ENCODE results near the gene EPHB2. TPM values are rescaled to one million over a fixed set of nuclear protein-coding genes. Genes with fewer than 3 reads are reported as not detected.

Gene EPHB2
- polyA plus RNA-seq, 1 donor from 2014 or later: 22.8 TPM

DNA sequence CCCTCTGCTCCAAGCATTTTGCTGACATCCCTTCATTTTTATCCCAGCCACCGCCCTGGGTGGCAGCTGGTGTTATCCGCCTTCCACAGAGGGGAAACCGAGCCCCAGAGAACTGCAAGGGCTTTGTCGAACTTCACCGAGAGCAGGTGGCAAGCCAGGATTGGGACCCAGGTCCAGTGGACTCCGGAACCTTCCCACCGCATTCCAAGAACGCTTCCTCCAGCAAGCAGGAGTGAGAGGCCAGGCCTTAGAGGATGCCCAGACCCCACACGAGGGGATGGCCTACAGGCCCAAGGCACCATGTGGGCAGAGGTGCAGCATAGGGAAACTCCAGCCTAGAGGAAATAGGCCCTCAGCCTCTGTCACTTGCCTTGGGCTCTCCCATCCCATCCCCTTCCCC is 90.7 kb downstream of the EPHB2 start:
- TF ChIP-seq TAF1 (IDR thresholded peaks at IDR 0.05; ENCODE audit: low read depth): no peak
- TF ChIP-seq POLR2AphosphoS5 (IDR thresholded peaks at IDR 0.05): no peak
- TF ChIP-seq SMC3 (conservative IDR thresholded peaks at IDR 0.05; ENCODE audit: poor library complexity): no peak
- no peak for TF ChIP-seq EZH2 (IDR thresholded peaks at IDR 0.05; ENCODE audit: borderline replicate concordance, insufficient read depth, low read length, poor library complexity, severe bottlenecking)
- TF ChIP-seq RAD21 (conservative IDR thresholded peaks at IDR 0.05): no peak
- TF ChIP-seq, protein P1, sequence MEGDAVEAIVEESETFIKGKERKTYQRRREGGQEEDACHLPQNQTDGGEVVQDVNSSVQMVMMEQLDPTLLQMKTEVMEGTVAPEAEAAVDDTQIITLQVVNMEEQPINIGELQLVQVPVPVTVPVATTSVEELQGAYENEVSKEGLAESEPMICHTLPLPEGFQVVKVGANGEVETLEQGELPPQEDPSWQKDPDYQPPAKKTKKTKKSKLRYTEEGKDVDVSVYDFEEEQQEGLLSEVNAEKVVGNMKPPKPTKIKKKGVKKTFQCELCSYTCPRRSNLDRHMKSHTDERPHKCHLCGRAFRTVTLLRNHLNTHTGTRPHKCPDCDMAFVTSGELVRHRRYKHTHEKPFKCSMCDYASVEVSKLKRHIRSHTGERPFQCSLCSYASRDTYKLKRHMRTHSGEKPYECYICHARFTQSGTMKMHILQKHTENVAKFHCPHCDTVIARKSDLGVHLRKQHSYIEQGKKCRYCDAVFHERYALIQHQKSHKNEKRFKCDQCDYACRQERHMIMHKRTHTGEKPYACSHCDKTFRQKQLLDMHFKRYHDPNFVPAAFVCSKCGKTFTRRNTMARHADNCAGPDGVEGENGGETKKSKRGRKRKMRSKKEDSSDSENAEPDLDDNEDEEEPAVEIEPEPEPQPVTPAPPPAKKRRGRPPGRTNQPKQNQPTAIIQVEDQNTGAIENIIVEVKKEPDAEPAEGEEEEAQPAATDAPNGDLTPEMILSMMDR (IDR thresholded peaks at IDR 0.05; ENCODE audit: poor library complexity, severe bottlenecking): no peak
- TF ChIP-seq, protein P2, sequence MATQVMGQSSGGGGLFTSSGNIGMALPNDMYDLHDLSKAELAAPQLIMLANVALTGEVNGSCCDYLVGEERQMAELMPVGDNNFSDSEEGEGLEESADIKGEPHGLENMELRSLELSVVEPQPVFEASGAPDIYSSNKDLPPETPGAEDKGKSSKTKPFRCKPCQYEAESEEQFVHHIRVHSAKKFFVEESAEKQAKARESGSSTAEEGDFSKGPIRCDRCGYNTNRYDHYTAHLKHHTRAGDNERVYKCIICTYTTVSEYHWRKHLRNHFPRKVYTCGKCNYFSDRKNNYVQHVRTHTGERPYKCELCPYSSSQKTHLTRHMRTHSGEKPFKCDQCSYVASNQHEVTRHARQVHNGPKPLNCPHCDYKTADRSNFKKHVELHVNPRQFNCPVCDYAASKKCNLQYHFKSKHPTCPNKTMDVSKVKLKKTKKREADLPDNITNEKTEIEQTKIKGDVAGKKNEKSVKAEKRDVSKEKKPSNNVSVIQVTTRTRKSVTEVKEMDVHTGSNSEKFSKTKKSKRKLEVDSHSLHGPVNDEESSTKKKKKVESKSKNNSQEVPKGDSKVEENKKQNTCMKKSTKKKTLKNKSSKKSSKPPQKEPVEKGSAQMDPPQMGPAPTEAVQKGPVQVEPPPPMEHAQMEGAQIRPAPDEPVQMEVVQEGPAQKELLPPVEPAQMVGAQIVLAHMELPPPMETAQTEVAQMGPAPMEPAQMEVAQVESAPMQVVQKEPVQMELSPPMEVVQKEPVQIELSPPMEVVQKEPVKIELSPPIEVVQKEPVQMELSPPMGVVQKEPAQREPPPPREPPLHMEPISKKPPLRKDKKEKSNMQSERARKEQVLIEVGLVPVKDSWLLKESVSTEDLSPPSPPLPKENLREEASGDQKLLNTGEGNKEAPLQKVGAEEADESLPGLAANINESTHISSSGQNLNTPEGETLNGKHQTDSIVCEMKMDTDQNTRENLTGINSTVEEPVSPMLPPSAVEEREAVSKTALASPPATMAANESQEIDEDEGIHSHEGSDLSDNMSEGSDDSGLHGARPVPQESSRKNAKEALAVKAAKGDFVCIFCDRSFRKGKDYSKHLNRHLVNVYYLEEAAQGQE (IDR thresholded peaks at IDR 0.05; ENCODE audit: borderline replicate concordance): no peak
- no peak for TF ChIP-seq MXI1 (conservative IDR thresholded peaks at IDR 0.05; ENCODE audit: poor library complexity, severe bottlenecking)
- no peak for TF ChIP-seq EP300 (conservative IDR thresholded peaks at IDR 0.05; ENCODE audit: poor library complexity, severe bottlenecking)
- H3K9me3 ChIP-seq (ENCODE audit: low read length): no peaks in the 10 kb centered on the region
- H3K27me3 ChIP-seq (ENCODE audit: insufficient read depth, low read depth, low read length): no peaks in the 10 kb centered on the region
- H2AFZ ChIP-seq (ENCODE audit: low read depth, low read length): no peak overlapping the region
- H3K4me3 ChIP-seq (ENCODE audit: low read length): peak overlapping the region; percentile 33
- peak overlapping the region; percentile 57 for H3K9ac ChIP-seq (ENCODE audit: low read length)
- H3K27ac ChIP-seq (ENCODE audit: low read length): peak overlapping the region; percentile 78
- H3F3A ChIP-seq (ENCODE audit: insufficient read depth, low read length, poor library complexity, severe bottlenecking): no peaks in the 10 kb centered on the region
- H3K9me2 ChIP-seq (ENCODE audit: insufficient read depth, low read length): no peaks in the 10 kb centered on the region
- H3K79me2 ChIP-seq (replicated peaks; ENCODE audit: insufficient read depth, low read length): no peaks in the 10 kb centered on the region
- H3K4me2 ChIP-seq (ENCODE audit: low read length): peak overlapping the region; percentile 25
- no peaks in the 10 kb centered on the region for H3K36me3 ChIP-seq (ENCODE audit: insufficient read depth, low read length)
- no peaks in the 10 kb centered on the region for H4K20me1 ChIP-seq (ENCODE audit: insufficient read depth)

DNA sequence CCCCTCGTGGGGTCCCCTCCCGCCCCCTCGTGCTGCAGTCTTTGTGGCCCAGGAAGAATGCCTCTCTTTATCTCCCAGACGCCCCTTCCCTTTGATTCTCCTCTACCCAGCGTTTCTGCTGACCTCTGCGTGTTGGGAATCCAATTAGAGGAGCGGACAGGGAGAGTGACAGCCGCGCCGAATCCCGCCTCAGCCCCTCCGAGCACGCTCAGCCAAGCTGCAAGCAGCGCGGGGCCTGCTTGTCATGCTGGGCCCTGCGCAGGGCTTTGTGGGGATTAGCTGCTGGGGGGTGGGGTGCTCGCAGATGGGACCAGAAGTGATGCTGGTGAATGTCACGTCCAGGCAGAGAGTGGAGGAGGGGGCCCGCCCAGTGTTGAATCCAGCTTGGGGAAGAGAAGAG is 91.1 kb downstream of the EPHB2 start:
- TF ChIP-seq SMC3 (conservative IDR thresholded peaks at IDR 0.05; ENCODE audit: poor library complexity) (peak; percentile 21), RAD21 (conservative IDR thresholded peaks at IDR 0.05) (no peak), EP300 (conservative IDR thresholded peaks at IDR 0.05; ENCODE audit: poor library complexity, severe bottlenecking) (peak; percentile 32), MXI1 (conservative IDR thresholded peaks at IDR 0.05; ENCODE audit: poor library complexity, severe bottlenecking) (peak; percentile 51)
- Histone ChIP-seq H3K27ac (ENCODE audit: low read length) (peak overlapping the region; percentile 78), H3K79me2 (replicated peaks; ENCODE audit: insufficient read depth, low read length) (no peaks in the 10 kb centered on the region), H3F3A (ENCODE audit: insufficient read depth, low read length, poor library complexity, severe bottlenecking) (no peaks in the 10 kb centered on the region), H3K9me3 (ENCODE audit: low read length) (no peaks in the 10 kb centered on the region), H4K20me1 (ENCODE audit: insufficient read depth) (no peaks in the 10 kb centered on the region), H3K4me3 (ENCODE audit: low read length) (peak overlapping the region; percentile 33), H3K9ac (ENCODE audit: low read length) (peak overlapping the region; percentile 57), H3K9me2 (ENCODE audit: insufficient read depth, low read length) (no peaks in the 10 kb centered on the region), H3K4me2 (ENCODE audit: low read length) (peak overlapping the region; percentile 25), H3K27me3 (ENCODE audit: insufficient read depth, low read depth, low read length) (no peaks in the 10 kb centered on the region), H2AFZ (ENCODE audit: low read depth, low read length) (no peak overlapping the region), H3K36me3 (ENCODE audit: insufficient read depth, low read length) (no peaks in the 10 kb centered on the region)
